SK-N-SH (cell line): ENCODE data around the gene AFAP1L2. TPM values are rescaled to one million over a fixed set of nuclear protein-coding genes. Genes with fewer than 3 reads are reported as not detected.

Experiments
- CTCF ChIA-PET: fragments of 300-600, 350-600 bp; formaldehyde crosslinking; extraction: SDS; loops from one replicate; lab custom pipeline; 2021; lab: Yijun Ruan, JAX
- POLR2A ChIA-PET: fragments of 350-600 bp; sonication (Branson Sonifier 250); formaldehyde crosslinking; extraction: SDS; loops from one replicate; lab custom pipeline; 2020; ENCODE audit warnings: antibody characterized with exemption, inconsistent platforms; lab: Yijun Ruan, JAX
- DNase-seq: peaks from one replicate; pipeline ENCODE4 v3.0.0; 2012
- H2AFZ ChIP-seq: fragments of 200-600 bp; sonication (generic); 2 replicates; pipeline ENCODE4 v1.8.1; 2016; ENCODE audit warnings: antibody characterized with exemption, mild to moderate bottlenecking, low read depth
- H3F3A ChIP-seq: fragments of 200-600 bp; sonication (generic); replicated peaks from 2 replicates; pipeline ENCODE3; 2016; ENCODE audit warnings: antibody characterized with exemption, mild to moderate bottlenecking; ENCODE audit not compliant: insufficient read depth
- H3K27ac ChIP-seq, 2 experiments: fragments of 200-500 bp in 1 of 2; fragments of 200-600 bp in 1 of 2; sonication (Bioruptor generic) in 1 of 2; sonication (generic), shearing (Covaris generic) in 1 of 2; 2 replicates each; pipeline versions ENCODE4 v1.5.1 to v1.6.1; 2014 to 2016; ENCODE audit warnings: low read depth in 2 of 2, inconsistent platforms in 1 of 2, low read length in 1 of 2, mild to moderate bottlenecking in 1 of 2, mixed read lengths in 1 of 2
- H3K27me3 ChIP-seq: fragments of 200-600 bp; sonication (generic), shearing (Covaris generic); 2 replicates; pipeline ENCODE4 v1.6.1; 2016; ENCODE audit warnings: mixed run types; ENCODE audit not compliant: insufficient read depth
- H3K36me3 ChIP-seq, 2 experiments: fragments of 200-500 bp in 1 of 2; fragments of 200-600 bp in 1 of 2; sonication (Bioruptor generic) in 1 of 2; sonication (generic) in 1 of 2; replicated peaks in 1 of 2; 2 replicates each; pipeline versions ENCODE3 to v1.5.1; 2014 to 2016; ENCODE audit warnings: low read length in 1 of 2, mild to moderate bottlenecking in 1 of 2; ENCODE audit not compliant: insufficient read depth in 2 of 2, control insufficient read depth in 1 of 2
- H3K4me1 ChIP-seq, 2 experiments: fragments of 200-500 bp in 1 of 2; fragments of 200-600 bp in 1 of 2; sonication (Bioruptor generic) in 1 of 2; sonication (generic), shearing (Covaris generic) in 1 of 2; 2 replicates each; pipeline versions ENCODE4 v1.5.1 to v1.6.1; 2014 to 2016; ENCODE audit warnings: low read depth in 1 of 2, low read length in 1 of 2, mixed run types in 1 of 2; ENCODE audit not compliant: insufficient read depth in 2 of 2, control insufficient read depth in 1 of 2
- H3K4me2 ChIP-seq: fragments of 200-600 bp; sonication (generic), shearing (Covaris generic); 2 replicates; pipeline ENCODE4 v1.6.1; 2017; ENCODE audit warnings: mixed run types
- H3K4me3 ChIP-seq, 2 experiments: fragments of 200-500 bp in 1 of 2; fragments of 200-600 bp in 1 of 2; sonication (Bioruptor generic) in 1 of 2; sonication (generic), shearing (Covaris generic) in 1 of 2; 2 replicates each; pipeline versions ENCODE4 v1.5.1 to v1.8.1; 2014 to 2016; ENCODE audit warnings: low read depth in 2 of 2, inconsistent platforms in 1 of 2, low read length in 1 of 2, mild to moderate bottlenecking in 1 of 2, mixed read lengths in 1 of 2, moderate library complexity in 1 of 2
- H3K79me2 ChIP-seq: fragments of 200-600 bp; sonication (generic); 2 replicates; pipeline ENCODE4 v1.8.1; 2017; ENCODE audit warnings: mild to moderate bottlenecking; ENCODE audit not compliant: insufficient read depth
- H3K9ac ChIP-seq: fragments of 200-600 bp; sonication (generic); 2 replicates; pipeline ENCODE4 v1.6.1; 2017; ENCODE audit warnings: mixed run types
- H3K9me2 ChIP-seq: fragments of 200-600 bp; sonication (generic); 2 replicates; pipeline ENCODE4 v1.6.1; 2017; ENCODE audit warnings: mixed run types
- H3K9me3 ChIP-seq: fragments of 200-600 bp; sonication (generic); 2 replicates; pipeline ENCODE4 v1.6.1; 2017; ENCODE audit warnings: mixed run types, mild to moderate bottlenecking, moderate library complexity
- H4K20me1 ChIP-seq: fragments of 200-600 bp; sonication (generic); 2 replicates; pipeline ENCODE4 v1.6.1; 2017; ENCODE audit warnings: mild to moderate bottlenecking, mixed run types; ENCODE audit not compliant: insufficient read depth
- ELF1 ChIP-seq: IDR thresholded peaks from 2 replicates; pipeline ENCODE4 v1.4.0; 2012
- EZH2phosphoT487 ChIP-seq: fragments of 200-600 bp; sonication (generic); IDR thresholded peaks from 2 replicates; pipeline ENCODE4 v1.6.1; 2017; ENCODE audit warnings: low read depth, mixed run types, mild to moderate bottlenecking, antibody characterized with exemption, moderate library complexity, borderline replicate concordance
- FOSL2 ChIP-seq: IDR thresholded peaks from 2 replicates; pipeline ENCODE4 v1.4.0; 2012; ENCODE audit warnings: low read depth, mild to moderate bottlenecking, moderate library complexity, borderline replicate concordance
- FOXJ3 ChIP-seq: sonication (generic); formaldehyde crosslinking; IDR thresholded peaks from 2 replicates; pipeline ENCODE4 v1.5.1; 2020; ENCODE audit warnings: mild to moderate bottlenecking, missing genetic modification reagents
- FOXM1 ChIP-seq: IDR thresholded peaks from 2 replicates; pipeline ENCODE4 v1.4.0; 2012; ENCODE audit warnings: low read depth, mild to moderate bottlenecking
- GABPA ChIP-seq: IDR thresholded peaks from 2 replicates; pipeline ENCODE4 v1.4.0; 2012; ENCODE audit warnings: low read depth, mild to moderate bottlenecking
- IRF3 ChIP-seq: fragments of 150-350 bp; IDR thresholded peaks from 2 replicates; pipeline ENCODE4 v1.6.1; 2016; ENCODE audit warnings: mild to moderate bottlenecking, low read depth, low read length
- MAX ChIP-seq: IDR thresholded peaks from 2 replicates; pipeline ENCODE4 v1.4.0; 2012; ENCODE audit warnings: low read depth
- MEF2A ChIP-seq: IDR thresholded peaks from 2 replicates; pipeline ENCODE4 v1.4.0; 2012; ENCODE audit warnings: low read depth, borderline replicate concordance
- MXI1 ChIP-seq: IDR thresholded peaks from 2 replicates; pipeline ENCODE4 v1.6.1; 2012; ENCODE audit warnings: mild to moderate bottlenecking, low read depth, low read length, improper control_type of control experiment
- NFIC ChIP-seq: IDR thresholded peaks from 2 replicates; pipeline ENCODE4 v1.4.0; 2012; ENCODE audit warnings: borderline replicate concordance
- POLR2AphosphoS5 ChIP-seq: IDR thresholded peaks from 2 replicates; pipeline ENCODE4 v1.6.1; 2012; ENCODE audit warnings: low read depth, low read length
- REST ChIP-seq: IDR thresholded peaks from 2 replicates; pipeline ENCODE4 v1.6.1; 2012; ENCODE audit warnings: mild to moderate bottlenecking, low read depth, low read length, moderate library complexity
- SIN3A ChIP-seq: IDR thresholded peaks from 2 replicates; pipeline ENCODE4 v1.6.1; 2012; ENCODE audit warnings: low read depth, mild to moderate bottlenecking, low read length, moderate library complexity, borderline replicate concordance
- SMC3 ChIP-seq: IDR thresholded peaks from 2 replicates; pipeline ENCODE4 v1.6.1; 2012; ENCODE audit warnings: low read depth, low read length, improper control_type of control experiment
- TAF1 ChIP-seq: IDR thresholded peaks from 2 replicates; pipeline ENCODE4 v1.6.1; 2012; ENCODE audit warnings: low read depth, mild to moderate bottlenecking, low read length, moderate library complexity, borderline replicate concordance
- TCF12 ChIP-seq: IDR thresholded peaks from 2 replicates; pipeline ENCODE4 v1.4.0; 2012
- TEAD4 ChIP-seq: IDR thresholded peaks from 2 replicates; pipeline ENCODE4 v1.4.0; 2012; ENCODE audit warnings: mild to moderate bottlenecking, borderline replicate concordance; ENCODE audit not compliant: insufficient read depth
- USF2 ChIP-seq: fragments of 150-350 bp; IDR thresholded peaks from 2 replicates; pipeline ENCODE4 v1.6.1; 2017; ENCODE audit warnings: antibody characterized with exemption, low read length, low read depth, borderline replicate concordance
- YY1 ChIP-seq: IDR thresholded peaks from 2 replicates; pipeline ENCODE4 v1.4.0; 2012; ENCODE audit warnings: low read depth, mild to moderate bottlenecking
- WGBS: methylation state at CpG from one replicate; pipeline ENCODE4 v1.1.6; 2017; ENCODE audit warnings: low lambda C conversion rate; 5-methylcytosine and 5-hydroxymethylcytosine counted together
- polyA plus RNA-seq, 3 experiments: library from polyadenylated mRNA; depleted of rRNA; stranded (reverse); fragments of >200 nt; gene quantifications; 2 replicates each; pipeline ENCODE4 v1.2.3, GENCODE V29; 2012

Gene AFAP1L2
- polyA plus RNA-seq, 1 of the 3 experiments (the other 2 are of a cell fraction), result 0.54 TPM

GRCh38 chr10:114373631-114374030 lies 30.7 kb downstream of the AFAP1L2 start (continued):
- TF ChIP-seq REST, result no peak
- TF ChIP-seq, all 33 proteins: peak for 0

- POLR2A ChIA-PET, result interaction anchor here (0.6 kb wide), 1 partner anchor 34 kb away, joined by 3 read pairs; no protein-coding TSS in a partner anchor
- WGBS, result 81% methylated on average over 5 of the region's 5 CpGs
- TF ChIP-seq MXI1 (no peak), FOXJ3 (CRISPR knock-in tag) (no peak), TCF12 (no peak), TAF1 (no peak), REST (no peak), TEAD4 (no peak), POLR2AphosphoS5 (no peak), FOSL2 (no peak), IRF3 (no peak), YY1 (no peak), USF2 (no peak), MEF2A (no peak), FOXM1 (no peak), EZH2phosphoT487 (no peak), MAX (no peak), GABPA (no peak), SIN3A (no peak), ELF1 (no peak), SMC3 (no peak), NFIC (no peak)
- TF ChIP-seq, all 33 proteins: peak for 0
These were observed 31.3 kb downstream of the AFAP1L2 start for GRCh38 chr10:114372995-114373394.

More at GRCh38 chr10:114372995-114373394, 31.3 kb downstream of the AFAP1L2 start:
- no peaks in the 10 kb centered on the region for H3K9me3 ChIP-seq
- no peaks in the 10 kb centered on the region for H3F3A ChIP-seq
- H2AFZ ChIP-seq, result no peak overlapping the region
- no peak overlapping the region for H3K9ac ChIP-seq
- no peaks in the 10 kb centered on the region for H4K20me1 ChIP-seq
- CTCF ChIA-PET, result interaction anchor here (1.4 to 1.6 kb wide), 3 partner anchors 16 to 69 kb away, joined by 3 read pairs; no protein-coding TSS in a partner anchor
- H3K4me3 ChIP-seq, result no peak overlapping the region
- H3K9me2 ChIP-seq, result no peaks in the 10 kb centered on the region
- no peaks in the 10 kb centered on the region for H3K36me3 ChIP-seq
- no peaks in the 10 kb centered on the region for H3K79me2 ChIP-seq
- peaks cover 0 to 14% of the 10 kb centered on the region in 2 experiments; a peak in 2 of 4 replicates for H3K4me1 ChIP-seq
- no peak overlapping the region for H3K27ac ChIP-seq
- H3K4me2 ChIP-seq, result no peak overlapping the region
- no peak for DNase-seq
- H3K27me3 ChIP-seq, result no peaks in the 10 kb centered on the region
